IMR-90 (cell line): Measurements from ENCODE around the gene EPB41L2. TPM values are rescaled to one million over a fixed set of nuclear protein-coding genes. Genes with fewer than 3 reads are reported as not detected.

Source experiments
- ATAC-seq: fragments of 200-7000 bp; cut with Tn5 transposase; 2 replicates; pipeline ENCODE4 v1.9.1; 2020; ENCODE audit warnings: low read depth, mild to moderate bottlenecking, moderate library complexity
- BruUV-seq: library from RNA; stranded (reverse); fragments of 400-500 nt; replicated peaks from 2 replicates; lab custom pipeline; 2021; lab: Mats Ljungman, UMichigan
- CTCF ChIA-PET: fragments of 300-600 bp; formaldehyde crosslinking; extraction: SDS; loops from one replicate; lab custom pipeline; 2021; ENCODE audit warnings: antibody characterized with exemption; lab: Yijun Ruan, JAX
- POLR2A ChIA-PET: fragments of 300-600 bp; sonication (Branson Sonifier 250); formaldehyde crosslinking; loops from one replicate; lab custom pipeline; 2022; ENCODE audit warnings: antibody characterized with exemption; ENCODE audit not compliant: unreplicated experiment; lab: Charles Lee
- DNase-seq: peaks from one replicate; pipeline ENCODE4 v3.0.0; 2013
- H2AFZ ChIP-seq: replicated peaks from 2 replicates; pipeline ENCODE3; 2013; ENCODE audit warnings: low read length, mild to moderate bottlenecking; ENCODE audit not compliant: poor library complexity
- H2AK5ac ChIP-seq: 2 replicates; pipeline ENCODE4 v1.6.1; 2013; ENCODE audit warnings: low read depth, low read length, inconsistent platforms
- H2AK9ac ChIP-seq: replicated peaks from 2 replicates; pipeline ENCODE3; 2013; ENCODE audit warnings: mild to moderate bottlenecking, low read depth, low read length, moderate library complexity; ENCODE audit not compliant: poor library complexity
- H2BK120ac ChIP-seq: 2 replicates; pipeline ENCODE4 v1.6.1; 2013; ENCODE audit warnings: low read depth, low read length, inconsistent platforms
- H2BK15ac ChIP-seq: 3 replicates; pipeline ENCODE4 v1.6.1; 2013; ENCODE audit warnings: low read depth, low read length, inconsistent platforms
- H2BK20ac ChIP-seq: 2 replicates; pipeline ENCODE4 v1.6.1; 2013; ENCODE audit warnings: low read depth, mild to moderate bottlenecking, inconsistent platforms, low read length, moderate library complexity
- H2BK5ac ChIP-seq: 2 replicates; pipeline ENCODE4 v1.6.1; 2013; ENCODE audit warnings: mild to moderate bottlenecking, low read depth, low read length, inconsistent platforms; ENCODE audit not compliant: poor library complexity, severe bottlenecking
- H3K14ac ChIP-seq: replicated peaks from 2 replicates; pipeline ENCODE4 v1.6.1; 2013; ENCODE audit warnings: low read depth, low read length, inconsistent platforms
- H3K18ac ChIP-seq: 2 replicates; pipeline ENCODE4 v1.6.1; 2013; ENCODE audit warnings: low read depth, low read length, control low read depth
- H3K23ac ChIP-seq: 2 replicates; pipeline ENCODE4 v1.6.1; 2013; ENCODE audit warnings: low read depth, low read length, inconsistent platforms
- H3K27ac ChIP-seq: 2 replicates; pipeline ENCODE4 v1.5.1; 2013; ENCODE audit warnings: mild to moderate bottlenecking, control low read depth, low read length; ENCODE audit not compliant: insufficient read depth
- H3K27me3 ChIP-seq: 2 replicates; pipeline ENCODE4 v1.6.1; 2013; ENCODE audit warnings: low read length; ENCODE audit not compliant: control insufficient read depth, insufficient read depth
- H3K36me3 ChIP-seq: 2 replicates; pipeline ENCODE4 v1.6.1; 2013; ENCODE audit warnings: low read length, mixed read lengths; ENCODE audit not compliant: control insufficient read depth, insufficient read depth
- H3K4ac ChIP-seq: 2 replicates; pipeline ENCODE4 v1.6.1; 2013; ENCODE audit warnings: low read depth, low read length, inconsistent platforms
- H3K4me1 ChIP-seq: 2 replicates; pipeline ENCODE4 v1.6.1; 2013; ENCODE audit warnings: low read length, mixed read lengths; ENCODE audit not compliant: control insufficient read depth, insufficient read depth
- H3K4me2 ChIP-seq: 2 replicates; pipeline ENCODE4 v1.6.1; 2013; ENCODE audit warnings: low read depth, mild to moderate bottlenecking, control low read depth, low read length, moderate library complexity
- H3K4me3 ChIP-seq: 2 replicates; pipeline ENCODE4 v1.5.1; 2013; ENCODE audit warnings: low read depth, mild to moderate bottlenecking, control low read depth, low read length, moderate library complexity; ENCODE audit not compliant: insufficient read depth
- H3K56ac ChIP-seq: 2 replicates; pipeline ENCODE4 v1.6.1; 2013; ENCODE audit warnings: low read length, inconsistent platforms; ENCODE audit not compliant: insufficient read depth; ENCODE audit errors: extremely low read depth
- H3K79me1 ChIP-seq, 2 experiments: 2 replicates each; pipeline ENCODE4 v1.6.1; 2013; ENCODE audit warnings: low read length in 2 of 2, inconsistent platforms in 1 of 2, low read depth in 1 of 2
- H3K9ac ChIP-seq: 2 replicates; pipeline ENCODE4 v1.6.1; 2013; ENCODE audit warnings: low read depth, low read length, control low read depth
- H3K9me1 ChIP-seq: 2 replicates; pipeline ENCODE4 v1.6.1; 2013; ENCODE audit warnings: low read length, inconsistent platforms; ENCODE audit not compliant: insufficient read depth
- H3K9me3 ChIP-seq: 2 replicates; pipeline ENCODE4 v1.6.1; 2013; ENCODE audit warnings: low read length; ENCODE audit not compliant: control insufficient read depth, insufficient read depth
- H4K20me1 ChIP-seq: 2 replicates; pipeline ENCODE4 v1.6.1; 2013; ENCODE audit warnings: low read length, inconsistent platforms; ENCODE audit not compliant: insufficient read depth
- H4K5ac ChIP-seq: 2 replicates; pipeline ENCODE4 v1.6.1; 2013; ENCODE audit warnings: mild to moderate bottlenecking, low read depth, low read length, control low read depth
- H4K8ac ChIP-seq, 2 experiments: 2 replicates each; pipeline ENCODE4 v1.6.1; 2013; ENCODE audit warnings: low read depth in 2 of 2, low read length in 2 of 2, control low read depth in 1 of 2, inconsistent platforms in 1 of 2
- H4K91ac ChIP-seq: 2 replicates; pipeline ENCODE4 v1.6.1; 2013; ENCODE audit warnings: low read depth, low read length, inconsistent platforms; ENCODE audit not compliant: insufficient read depth
- BHLHE40 ChIP-seq: fragments of 150-350 bp; IDR thresholded peaks from 2 replicates; pipeline ENCODE4 v1.6.1; 2016; ENCODE audit warnings: mild to moderate bottlenecking, low read depth, low read length
- CEBPB ChIP-seq: IDR thresholded peaks from 2 replicates; pipeline ENCODE4 v1.6.1; 2012; ENCODE audit warnings: low read depth, low read length, improper control_type of control experiment
- CHD1 ChIP-seq: IDR thresholded peaks from 2 replicates; pipeline ENCODE4 v1.6.1; 2012; ENCODE audit warnings: low read depth, low read length, improper control_type of control experiment
- CTCF ChIP-seq: conservative IDR thresholded peaks from 2 replicates; pipeline ENCODE4 v1.5.1; 2012; ENCODE audit warnings: mild to moderate bottlenecking, low read depth, low read length, improper control_type of control experiment
- ELK1 ChIP-seq: fragments of 150-350 bp; IDR thresholded peaks from 2 replicates; pipeline ENCODE4 v1.6.1; 2016; ENCODE audit warnings: low read depth, mild to moderate bottlenecking, low read length, moderate library complexity, borderline replicate concordance
- FOS ChIP-seq: fragments of 150-350 bp; IDR thresholded peaks from 2 replicates; pipeline ENCODE4 v1.6.1; 2016; ENCODE audit warnings: low read depth, low read length
- MAFK ChIP-seq: IDR thresholded peaks from 2 replicates; pipeline ENCODE4 v1.6.1; 2012; ENCODE audit warnings: low read depth, low read length, improper control_type of control experiment
- MAZ ChIP-seq: IDR thresholded peaks from 2 replicates; pipeline ENCODE4 v1.6.1; 2012; ENCODE audit warnings: low read depth, mild to moderate bottlenecking, low read length, improper control_type of control experiment, moderate library complexity, borderline replicate concordance
- MXI1 ChIP-seq: IDR thresholded peaks from 2 replicates; pipeline ENCODE4 v1.6.1; 2012; ENCODE audit warnings: low read depth, mild to moderate bottlenecking, low read length, moderate library complexity, borderline replicate concordance
- NFE2L2 ChIP-seq: fragments of 150-350 bp; IDR thresholded peaks from 2 replicates; pipeline ENCODE4 v1.6.1; 2016; ENCODE audit warnings: low read depth, mild to moderate bottlenecking, low read length
- POLR2A ChIP-seq: IDR thresholded peaks from 2 replicates; pipeline ENCODE4 v1.6.1; 2012; ENCODE audit warnings: mild to moderate bottlenecking, low read depth, low read length
- RAD21 ChIP-seq: IDR thresholded peaks from 2 replicates; pipeline ENCODE4 v1.6.1; 2012; ENCODE audit warnings: low read length, improper control_type of control experiment
- RCOR1 ChIP-seq: IDR thresholded peaks from 2 replicates; pipeline ENCODE4 v1.6.1; 2012; ENCODE audit warnings: mild to moderate bottlenecking, low read length, improper control_type of control experiment; ENCODE audit not compliant: insufficient replicate concordance
- RFX5 ChIP-seq: IDR thresholded peaks from 2 replicates; pipeline ENCODE4 v1.8.0; 2012; ENCODE audit warnings: low read depth, mild to moderate bottlenecking, low read length, moderate library complexity
- SMC3 ChIP-seq: fragments of 150-350 bp; IDR thresholded peaks from 2 replicates; pipeline ENCODE4 v1.6.1; 2016; ENCODE audit warnings: low read depth, mild to moderate bottlenecking, antibody characterized with exemption, low read length, moderate library complexity
- USF2 ChIP-seq: fragments of 150-350 bp; IDR thresholded peaks from 2 replicates; pipeline ENCODE4 v1.6.1; 2017; ENCODE audit warnings: mild to moderate bottlenecking, antibody characterized with exemption, low read length, low read depth
- WGBS, 2 experiments: methylation state at CpG; one replicate each; pipeline versions ENCODE4 v1.1.5 to v1.1.7; 2013; ENCODE audit warnings: missing lambda C conversion rate in 2 of 2; ENCODE audit not compliant: insufficient read length in 1 of 2; ENCODE audit errors: extremely low coverage in 2 of 2; 5-methylcytosine and 5-hydroxymethylcytosine counted together
- dilution Hi-C: fragments of 300-500 bp; cut with HindIII; formaldehyde crosslinking; loops from one replicate; pipeline ENCODE4 v1.14.3; 2018; ENCODE audit warnings: low sequenced_read_pairs; ENCODE audit not compliant: unreplicated experiment
- in situ Hi-C: fragments of 300-500 bp; cut with MboI; formaldehyde crosslinking; loops from 3 replicates; pipeline ENCODE4 v1.14.3; 2019; ENCODE audit warnings: low sequenced_read_pairs, inconsistent platforms, mixed read lengths
- intact Hi-C: fragments of 100-400 bp; cut with micrococcal nuclease; formaldehyde crosslinking; loops from 2 replicates; pipeline ENCODE4 v1.10.0; 2022
- polyA plus RNA-seq, 3 experiments: library from polyadenylated mRNA; depleted of rRNA; stranded (reverse); fragments of >200 nt; gene quantifications; 2 replicates each; pipeline ENCODE4 v1.2.3, GENCODE V29; 2012; ENCODE audit warnings: low replicate concordance in 1 of 3
- total RNA-seq: library from RNA; depleted of rRNA; stranded (reverse); fragments of >200 nt; gene quantifications from 2 replicates; pipeline ENCODE4 v1.2.3, GENCODE V29; 2012

EPB41L2 gene
- total and polyA plus RNA-seq, 2 of the 4 experiments (the other 2 are of a cell fraction): 85.7 to 99.8 TPM

GRCh38 chr6:131082335-131082734, 19.3 kb upstream of the EPB41L2 start:
- H3K4me1 ChIP-seq: no peaks in the 10 kb centered on the region
- no peaks in the 10 kb centered on the region for H3K27me3 ChIP-seq
- H3K18ac ChIP-seq: no peak overlapping the region
- dilution Hi-C loops (no loop called here), in situ Hi-C loops (no loop called here), intact Hi-C loops (no loop called here)
- H3K79me1 ChIP-seq: no peaks in the 10 kb centered on the region
- H3K36me3 ChIP-seq: no peaks in the 10 kb centered on the region
- WGBS, 2 experiments: no CpG with 5 or more reads among the region's 1 CpG
- ChIA-PET POLR2A (no interaction called here), CTCF (interaction anchor here (0.7 kb wide), 1 partner anchor 495 kb away, joined by 4 read pairs; no protein-coding TSS in a partner anchor)
- H3K9me3 ChIP-seq: 0 out of 2 replicates have a peak, but pooled peaks cover 2% of the 10 kb centered on the region
- no peak overlapping the region for H3K4ac ChIP-seq
- H3K14ac ChIP-seq: no peak overlapping the region
- H3K9ac ChIP-seq: no peak overlapping the region
- no peak overlapping the region for H2AK9ac ChIP-seq
- no peak overlapping the region for H4K8ac ChIP-seq
- no peak overlapping the region for H4K91ac ChIP-seq
- no peak overlapping the region for H4K5ac ChIP-seq
- no peak for TF ChIP-seq MXI1
- TF ChIP-seq RCOR1: no peak
- TF ChIP-seq BHLHE40: no peak
- no peak for TF ChIP-seq RAD21
- TF ChIP-seq CHD1: no peak
- TF ChIP-seq CTCF: no peak
- no peak for TF ChIP-seq SMC3
- TF ChIP-seq USF2: no peak
- no peak for TF ChIP-seq FOS
- no peak for TF ChIP-seq CEBPB
- no peak for TF ChIP-seq RFX5
- no peak for TF ChIP-seq ELK1
- TF ChIP-seq MAZ: no peak
- no peak for TF ChIP-seq MAFK
- no peak for TF ChIP-seq POLR2A
- TF ChIP-seq NFE2L2: no peak
- H2AFZ ChIP-seq: no peak overlapping the region
- H4K20me1 ChIP-seq: no peaks in the 10 kb centered on the region
- no peak overlapping the region for H2BK15ac ChIP-seq
- H2BK20ac ChIP-seq: no peak overlapping the region
- H3K4me2 ChIP-seq: no peak overlapping the region
- no peak overlapping the region for H2AK5ac ChIP-seq
- no TSS peak for BruUV-seq
- no peak overlapping the region for H3K23ac ChIP-seq
- H3K9me1 ChIP-seq: 0 out of 2 replicates have a peak, but pooled peaks cover 3% of the 10 kb centered on the region
- H2BK120ac ChIP-seq: no peak overlapping the region
- ATAC-seq (no peak), DNase-seq (no peak)
- no peak overlapping the region for H3K56ac ChIP-seq
- no peak overlapping the region for H3K27ac ChIP-seq
- H2BK5ac ChIP-seq: no peak overlapping the region
- H3K4me3 ChIP-seq: no peak overlapping the region
